ENCODE results near the gene CFAP141.

DNA sequence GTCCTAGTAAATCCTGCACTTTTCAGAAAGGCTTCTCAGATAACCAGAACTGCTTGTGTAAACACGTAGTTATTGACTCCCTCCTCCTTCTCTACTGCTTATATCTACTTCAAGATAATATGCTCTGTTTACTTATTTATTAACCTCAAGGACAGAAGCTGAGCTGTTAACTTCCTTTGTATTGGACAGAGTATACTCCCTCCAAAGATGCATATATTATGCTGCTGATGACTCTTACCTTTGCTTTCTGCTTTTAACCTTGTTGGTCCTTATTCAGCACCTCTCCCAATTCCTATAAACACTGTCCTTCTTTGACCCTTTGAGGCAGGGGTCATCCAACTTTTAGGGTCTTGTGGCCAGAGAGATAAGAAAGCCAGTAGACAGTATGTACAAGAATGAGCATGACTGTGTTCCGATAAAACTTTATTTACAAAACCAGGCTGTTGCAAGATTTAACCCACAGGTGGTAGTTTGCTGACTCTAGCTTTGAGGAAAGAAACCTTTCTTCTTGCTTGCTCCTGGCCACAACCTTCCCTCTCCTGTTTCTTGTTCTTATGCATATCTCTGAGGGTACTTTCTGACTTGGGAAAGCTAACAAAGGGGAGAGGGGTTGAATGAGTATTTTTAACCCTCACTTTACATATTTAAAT lies 19.2 kb downstream of the CFAP141 start:
- no peak for TF ChIP-seq CTCF (conservative IDR thresholded peaks at IDR 0.05; ENCODE audit: low read length)
- TF ChIP-seq EZH2phosphoT487 (IDR thresholded peaks at IDR 0.05; ENCODE audit: borderline replicate concordance), result no peak

Measured in Loucy (cell line).